Activated T-cell treated with anti-CD3 and anti-CD28 coated beads, Interleukin-2, amount 50 U/mL, for 4 hours (primary cell): ENCODE results near the gene BEND4. TPM values are rescaled to one million over a fixed set of nuclear protein-coding genes. Genes with fewer than 3 reads are reported as not detected.

Experiments
- ATAC-seq, 2 donors: fragments of 200-7000 bp; cut with Tn5 transposase; one replicate each; pipeline ENCODE4 v1.10.0; 2021
- DNase-seq: peaks from one replicate; pipeline ENCODE4 v3.0.0-alpha.2; 2020
- H3K27me3 Mint-ChIP-seq: one replicate; pipeline ENCODE4 v1.8.0; 2021; ENCODE audit warnings: low read depth, mixed read lengths
- H3K36me3 Mint-ChIP-seq: one replicate; pipeline ENCODE4 v1.8.0; 2022; ENCODE audit warnings: mixed read lengths; ENCODE audit not compliant: insufficient read depth
- H3K4me1 Mint-ChIP-seq: one replicate; pipeline ENCODE4 v1.8.0; 2021; ENCODE audit warnings: low read depth, mixed read lengths
- H3K4me3 Mint-ChIP-seq: one replicate; pipeline ENCODE4 v1.8.0; 2021; ENCODE audit warnings: mild to moderate bottlenecking, moderate library complexity, mixed read lengths
- H3K9me3 Mint-ChIP-seq: one replicate; pipeline ENCODE4 v1.8.0; 2021; ENCODE audit warnings: mixed read lengths
- total RNA-seq, 3 donors: library from RNA; stranded (reverse); gene quantifications; one replicate each; pipeline ENCODE4 v1.2.1, GENCODE V29; 2021

BEND4 gene
- total RNA-seq, 3 donors from 2014 or later = 0.28 to 1.3 (median 0.52) TPM

DNA sequence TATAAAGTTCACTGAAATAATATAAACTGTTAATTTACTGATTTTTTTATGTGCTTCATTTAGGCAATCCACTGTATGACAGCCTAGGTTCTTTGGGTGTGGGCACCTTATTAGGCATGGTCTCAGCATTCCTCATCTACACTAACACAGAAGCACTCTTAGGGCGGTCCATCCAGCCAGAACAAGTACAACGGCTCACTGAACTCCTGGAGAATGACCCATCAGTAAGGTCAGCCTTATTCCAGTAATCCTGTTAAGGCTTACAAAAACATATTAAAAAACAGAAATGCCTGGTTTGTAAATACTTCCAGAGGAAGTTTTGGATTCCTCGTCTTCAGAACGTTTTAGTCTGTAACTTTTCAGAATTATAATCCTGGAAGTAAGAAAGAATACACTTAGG is 82.0 kb downstream of the BEND4 start:
- Mint-ChIP-seq H3K4me3 (no peak overlapping the region), H3K27me3 (no peaks in the 10 kb centered on the region), H3K4me1 (no peaks in the 10 kb centered on the region), H3K9me3 (no peaks in the 10 kb centered on the region), H3K36me3 (peaks cover 24% of the 10 kb centered on the region)
- no peak for ATAC-seq
- DNase-seq = no peak

- no peak overlapping the region for H3K4me3 Mint-ChIP-seq
- DNase-seq (no peak), ATAC-seq (no peak)
- H3K36me3 Mint-ChIP-seq = peaks cover 26% of the 10 kb centered on the region
- H3K9me3 Mint-ChIP-seq = no peaks in the 10 kb centered on the region
- no peaks in the 10 kb centered on the region for H3K4me1 Mint-ChIP-seq
- no peaks in the 10 kb centered on the region for H3K27me3 Mint-ChIP-seq
These were observed 85.2 kb downstream of the BEND4 start for GRCh38 chr4:42067264-42067663.

- Mint-ChIP-seq H3K27me3 (no peaks in the 10 kb centered on the region), H3K36me3 (peaks cover 23% of the 10 kb centered on the region), H3K4me1 (no peaks in the 10 kb centered on the region), H3K4me3 (no peak overlapping the region), H3K9me3 (no peaks in the 10 kb centered on the region)
- no peak for DNase-seq
- no peak for ATAC-seq
These were observed 86.1 kb downstream of the BEND4 start for GRCh38 chr4:42066402-42066801.

Other genes with a start within 250 kb of the BEND4 start
- 100 to 1,000 TPM in 1 of 3 donors, 10 to 100 TPM in 2; 89.1 to 103 (median 99.4) TPM for gene TMEM33, start 217.2 kb downstream of the BEND4 start, total RNA-seq
- under 1 TPM; 0.27 to 0.42 (median 0.38) TPM for gene DCAF4L1, start 170.9 kb downstream of the BEND4 start, total RNA-seq
- 10 to 100 TPM; 36.4 to 44.3 (median 37.6) TPM for gene SLC30A9, start 162.1 kb downstream of the BEND4 start, total RNA-seq
- gene SHISA3, start 244.8 kb upstream of the BEND4 start, total RNA-seq = under 1 TPM in 2 of 3 donors, not detected in 1; 0.11 to 0.18 TPM